ENCODE data around the gene CCDC91. TPM values are rescaled to one million over a fixed set of nuclear protein-coding genes. Genes with fewer than 3 reads are reported as not detected.

Gene CCDC91
- polyA plus RNA-seq, 2 of the 4 experiments (the other 2 are of a cell fraction), result 26.0 to 48.1 TPM

- Histone ChIP-seq H3K4me1 (no peaks in the 10 kb centered on the region), H3K4me3 (no peak overlapping the region), H3K27ac (no peak overlapping the region), H3K9me3 (0 out of 3 replicates have a peak, but pooled peaks cover 1% of the 10 kb centered on the region), H3K4me2 (no peak overlapping the region)
- ATAC-seq (no peak), FAIRE-seq (no peak), DNase-seq (ENCODE audit: low read depth in 1 of 2, low spot score in 1 of 2) (no peak)
- POLR2A ChIA-PET, result no interaction called here
- CTCF ChIA-PET, result no interaction called here
- 82% methylated on average over 2 of the region's 2 CpGs for WGBS (ENCODE audit: missing lambda C conversion rate)
- TF ChIP-seq HEYL (CRISPR knock-in tag; IDR thresholded peaks at IDR 0.05), result no peak
- no peak for TF ChIP-seq NR3C1 (IDR thresholded peaks at IDR 0.05)
- TF ChIP-seq NPAS2 (CRISPR knock-in tag; IDR thresholded peaks at IDR 0.05; ENCODE audit: borderline replicate concordance), result no peak
These were observed 33.6 kb downstream of the CCDC91 start for GRCh38 chr12:28223858-28224257.

GRCh38 chr12:28226705-28227104 lies 36.4 kb downstream of the CCDC91 start:
- no peaks in the 10 kb centered on the region for H3K4me1 ChIP-seq
- DNase-seq (ENCODE audit: low read depth in 1 of 2, low spot score in 1 of 2), result no peak
- H3K4me3 ChIP-seq, result no peak overlapping the region
- no peak overlapping the region for H3K4me2 ChIP-seq
- POLR2A ChIA-PET, result no interaction called here
- no peaks in the 10 kb centered on the region for H3K9me3 ChIP-seq
- no peak for FAIRE-seq
- no peak overlapping the region for H3K27ac ChIP-seq
- CTCF ChIA-PET, result no interaction called here
- no peak for ATAC-seq
- TF ChIP-seq ZNF302 (CRISPR knock-in tag; IDR thresholded peaks at IDR 0.05) (0 out of 2 replicates have a peak, but pooled peaks have one; percentile 17), MAFK (IDR thresholded peaks at IDR 0.05; ENCODE audit: partially characterized antibody) (peak; percentile 77), HOXA7 (CRISPR knock-in tag; IDR thresholded peaks at IDR 0.05) (no peak), NR3C1 (IDR thresholded peaks at IDR 0.05) (no peak), PHF8 (IDR thresholded peaks at IDR 0.05; ENCODE audit: borderline replicate concordance, low read depth) (no peak), RAD21 (conservative IDR thresholded peaks at IDR 0.05 in 1 of 2, IDR thresholded peaks at IDR 0.05 in 1 of 2) (no peak)

GRCh38 chr12:28227251-28227650 lies 37.0 kb downstream of the CCDC91 start:
- CTCF ChIA-PET, result no interaction called here
- no peak for DNase-seq (ENCODE audit: low read depth in 1 of 2, low spot score in 1 of 2)
- Histone ChIP-seq H3K4me1 (no peaks in the 10 kb centered on the region), H3K27ac (no peak overlapping the region), H3K9me3 (no peaks in the 10 kb centered on the region), H3K4me2 (no peak overlapping the region), H3K4me3 (no peak overlapping the region)
- FAIRE-seq, result no peak
- no peak for TF ChIP-seq CEBPB (IDR thresholded peaks at IDR 0.05)
- no peak for TF ChIP-seq JUNB (IDR thresholded peaks at IDR 0.05)
- no peak for TF ChIP-seq NFE2L2 (conservative IDR thresholded peaks at IDR 0.05; ENCODE audit: low read length)
- no peak for TF ChIP-seq KDM5A (IDR thresholded peaks at IDR 0.05)
- TF ChIP-seq BHLHE40 (IDR thresholded peaks at IDR 0.05; ENCODE audit: low read depth, low read length), result no peak
- TF ChIP-seq, protein P1, sequence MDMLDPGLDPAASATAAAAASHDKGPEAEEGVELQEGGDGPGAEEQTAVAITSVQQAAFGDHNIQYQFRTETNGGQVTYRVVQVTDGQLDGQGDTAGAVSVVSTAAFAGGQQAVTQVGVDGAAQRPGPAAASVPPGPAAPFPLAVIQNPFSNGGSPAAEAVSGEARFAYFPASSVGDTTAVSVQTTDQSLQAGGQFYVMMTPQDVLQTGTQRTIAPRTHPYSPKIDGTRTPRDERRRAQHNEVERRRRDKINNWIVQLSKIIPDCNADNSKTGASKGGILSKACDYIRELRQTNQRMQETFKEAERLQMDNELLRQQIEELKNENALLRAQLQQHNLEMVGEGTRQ (IDR thresholded peaks at IDR 0.05), result no peak
- TF ChIP-seq, protein P2, sequence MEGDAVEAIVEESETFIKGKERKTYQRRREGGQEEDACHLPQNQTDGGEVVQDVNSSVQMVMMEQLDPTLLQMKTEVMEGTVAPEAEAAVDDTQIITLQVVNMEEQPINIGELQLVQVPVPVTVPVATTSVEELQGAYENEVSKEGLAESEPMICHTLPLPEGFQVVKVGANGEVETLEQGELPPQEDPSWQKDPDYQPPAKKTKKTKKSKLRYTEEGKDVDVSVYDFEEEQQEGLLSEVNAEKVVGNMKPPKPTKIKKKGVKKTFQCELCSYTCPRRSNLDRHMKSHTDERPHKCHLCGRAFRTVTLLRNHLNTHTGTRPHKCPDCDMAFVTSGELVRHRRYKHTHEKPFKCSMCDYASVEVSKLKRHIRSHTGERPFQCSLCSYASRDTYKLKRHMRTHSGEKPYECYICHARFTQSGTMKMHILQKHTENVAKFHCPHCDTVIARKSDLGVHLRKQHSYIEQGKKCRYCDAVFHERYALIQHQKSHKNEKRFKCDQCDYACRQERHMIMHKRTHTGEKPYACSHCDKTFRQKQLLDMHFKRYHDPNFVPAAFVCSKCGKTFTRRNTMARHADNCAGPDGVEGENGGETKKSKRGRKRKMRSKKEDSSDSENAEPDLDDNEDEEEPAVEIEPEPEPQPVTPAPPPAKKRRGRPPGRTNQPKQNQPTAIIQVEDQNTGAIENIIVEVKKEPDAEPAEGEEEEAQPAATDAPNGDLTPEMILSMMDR (IDR thresholded peaks at IDR 0.05), result no peak
- TF ChIP-seq GATA3 (IDR thresholded peaks at IDR 0.05; ENCODE audit: borderline replicate concordance), result no peak
- no peak for TF ChIP-seq NR3C1 (IDR thresholded peaks at IDR 0.05)
- no peak for TF ChIP-seq RARB (CRISPR knock-in tag; IDR thresholded peaks at IDR 0.05)
- no peak for TF ChIP-seq EHF (CRISPR knock-in tag; IDR thresholded peaks at IDR 0.05)
- no peak for TF ChIP-seq POLR2A (IDR thresholded peaks at IDR 0.05; ENCODE audit: low read length)
- TF ChIP-seq, protein P3, sequence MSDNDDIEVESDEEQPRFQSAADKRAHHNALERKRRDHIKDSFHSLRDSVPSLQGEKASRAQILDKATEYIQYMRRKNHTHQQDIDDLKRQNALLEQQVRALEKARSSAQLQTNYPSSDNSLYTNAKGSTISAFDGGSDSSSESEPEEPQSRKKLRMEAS (IDR thresholded peaks at IDR 0.05), result no peak
- no peak for TF ChIP-seq POLR2AphosphoS2 (conservative IDR thresholded peaks at IDR 0.05; ENCODE audit: low read length)
- TF ChIP-seq MAZ (IDR thresholded peaks at IDR 0.05; ENCODE audit: borderline replicate concordance, low read depth, low read length), result no peak
- no peak for TF ChIP-seq TP53 (CRISPR knock-in tag; IDR thresholded peaks at IDR 0.05)
- TF ChIP-seq EHMT2 (IDR thresholded peaks at IDR 0.05; ENCODE audit: low read depth), result no peak
- no peak for TF ChIP-seq HDAC2 (IDR thresholded peaks at IDR 0.05)
- POLR2A ChIA-PET, result no interaction called here
- 83% methylated on average over 3 of the region's 3 CpGs for WGBS (ENCODE audit: missing lambda C conversion rate)
- ATAC-seq, result no peak

Data from A549 (cell line).